OCI-LY3 (cell line): Measurements from ENCODE around the gene STRC.
"Not testable (repeated sequence)": the region's sequence is repeated elsewhere in the genome, so short reads cannot be mapped to it uniquely, and the experiment has no call there.

ENCODE experiments used
- CTCF ChIP-seq: fragments of 200-600, 300-600 bp; sonication (generic); IDR thresholded peaks from 2 replicates; pipeline ENCODE4 v1.5.1; 2014; ENCODE audit warnings: antibody characterized with exemption, low read length, low read depth
- EZH2phosphoT487 ChIP-seq: fragments of 200-600 bp; shearing (Covaris generic); IDR thresholded peaks from 2 replicates; pipeline ENCODE4 v1.6.1; 2018; ENCODE audit warnings: antibody characterized with exemption, mixed run types, low read depth

DNA sequence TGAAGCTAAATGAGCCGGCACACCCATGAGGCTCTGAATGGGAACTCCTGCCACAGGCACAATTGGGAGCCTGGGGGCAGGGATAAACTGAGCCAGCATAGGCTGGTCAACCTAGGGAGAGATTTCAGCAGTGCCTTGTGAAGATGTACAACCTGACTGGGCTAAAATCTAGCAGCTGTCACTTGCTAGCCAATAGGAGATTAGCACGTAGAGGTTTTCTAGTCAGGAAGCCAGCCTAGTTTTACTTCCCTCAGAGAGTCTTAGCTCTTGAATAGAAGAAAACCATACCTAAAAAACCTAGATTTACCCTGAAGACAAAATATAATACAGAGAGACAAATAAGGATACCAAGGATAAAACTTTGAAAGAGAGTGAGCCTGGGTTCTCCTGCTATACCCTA is 43.7 kb upstream of the STRC start:
- TF ChIP-seq CTCF, EZH2phosphoT487: not testable (repeated sequence)
